GM10847 (cell line): ENCODE measurements around the gene FOXJ1.

Experiments used
- POLR2A ChIP-seq: IDR thresholded peaks from 2 replicates; pipeline ENCODE4 v1.6.1; 2011; ENCODE audit not compliant: insufficient read length; ENCODE audit errors: extremely low read depth

The FOXJ1 gene, protein sequence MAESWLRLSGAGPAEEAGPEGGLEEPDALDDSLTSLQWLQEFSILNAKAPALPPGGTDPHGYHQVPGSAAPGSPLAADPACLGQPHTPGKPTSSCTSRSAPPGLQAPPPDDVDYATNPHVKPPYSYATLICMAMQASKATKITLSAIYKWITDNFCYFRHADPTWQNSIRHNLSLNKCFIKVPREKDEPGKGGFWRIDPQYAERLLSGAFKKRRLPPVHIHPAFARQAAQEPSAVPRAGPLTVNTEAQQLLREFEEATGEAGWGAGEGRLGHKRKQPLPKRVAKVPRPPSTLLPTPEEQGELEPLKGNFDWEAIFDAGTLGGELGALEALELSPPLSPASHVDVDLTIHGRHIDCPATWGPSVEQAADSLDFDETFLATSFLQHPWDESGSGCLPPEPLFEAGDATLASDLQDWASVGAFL

GRCh38 chr17:76141212-76142038 is at the start of gene FOXJ1:
TSS of gene FOXJ1 (minus strand) at chr17:76141245. CDS start at chr17:76140395, 850 bp downstream.
- no peak for TF ChIP-seq POLR2A

DNA sequence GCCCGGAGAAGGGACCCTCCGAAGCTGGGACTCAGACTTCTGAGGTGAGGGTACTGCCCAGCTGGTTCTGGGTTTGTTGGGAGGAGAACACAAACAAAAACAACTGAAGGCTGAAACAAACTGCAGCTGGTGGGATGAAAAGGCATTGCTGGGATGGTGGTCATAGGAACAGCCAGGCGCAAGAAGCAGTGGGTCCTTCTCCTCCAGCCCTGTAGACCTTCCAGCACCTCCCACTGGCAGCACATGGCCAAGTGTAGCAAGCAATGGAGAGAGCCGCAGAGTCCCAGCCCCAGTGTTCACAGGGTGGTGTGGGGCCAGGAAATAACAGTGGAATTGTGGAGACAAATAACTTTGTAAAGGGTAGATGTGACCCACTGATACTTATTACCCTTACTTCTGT is 48.7 kb upstream of the FOXJ1 start:
- no peak for TF ChIP-seq POLR2A

- no peak for TF ChIP-seq POLR2A
These were observed 48.2 kb upstream of the FOXJ1 start for GRCh38 chr17:76189247-76189646.

DNA sequence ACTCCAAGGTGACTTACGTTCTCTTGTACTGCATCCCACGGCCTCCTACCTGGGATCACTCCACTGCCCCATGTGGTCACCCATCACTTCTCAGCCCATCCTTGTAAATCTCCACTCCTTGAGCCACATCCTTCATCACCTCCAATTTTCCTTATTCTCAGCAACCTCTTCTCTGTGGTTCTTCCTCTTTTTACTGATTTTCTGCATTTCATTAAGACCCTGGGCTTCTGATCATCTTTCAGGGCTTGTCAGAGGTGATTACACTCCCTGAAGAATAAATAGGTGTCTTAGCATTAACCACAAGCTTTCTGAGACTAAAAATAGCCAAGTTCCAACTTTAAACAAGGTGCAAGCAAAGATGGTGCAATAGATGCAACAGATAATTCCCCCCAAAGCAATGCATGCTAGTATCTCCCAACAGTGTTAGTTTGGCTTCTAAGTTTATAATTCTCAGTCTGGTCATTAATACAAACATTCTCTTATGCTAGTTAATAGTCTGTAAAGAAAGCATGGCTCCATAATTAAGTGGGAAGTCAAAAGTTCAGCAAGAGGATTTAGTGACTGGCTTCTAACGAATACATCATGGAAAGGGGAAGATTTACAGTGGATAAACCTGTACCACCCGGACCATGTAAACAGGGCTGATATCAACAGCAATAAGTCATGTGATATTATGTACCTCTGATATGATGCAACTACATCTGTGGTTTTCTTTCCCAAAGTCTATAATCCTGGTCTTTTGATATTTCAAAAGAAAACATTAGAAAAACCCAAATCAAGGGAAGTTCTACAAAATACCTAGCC is 47.4 kb upstream of the FOXJ1 start:
- no peak for TF ChIP-seq POLR2A

GRCh38 chr17:76184290-76184689 is 43.2 kb upstream of the FOXJ1 start:
- TF ChIP-seq POLR2A: no peak

GRCh38 chr17:76182016-76182764 is 41.1 kb upstream of the FOXJ1 start:
- TF ChIP-seq POLR2A: no peak

DNA sequence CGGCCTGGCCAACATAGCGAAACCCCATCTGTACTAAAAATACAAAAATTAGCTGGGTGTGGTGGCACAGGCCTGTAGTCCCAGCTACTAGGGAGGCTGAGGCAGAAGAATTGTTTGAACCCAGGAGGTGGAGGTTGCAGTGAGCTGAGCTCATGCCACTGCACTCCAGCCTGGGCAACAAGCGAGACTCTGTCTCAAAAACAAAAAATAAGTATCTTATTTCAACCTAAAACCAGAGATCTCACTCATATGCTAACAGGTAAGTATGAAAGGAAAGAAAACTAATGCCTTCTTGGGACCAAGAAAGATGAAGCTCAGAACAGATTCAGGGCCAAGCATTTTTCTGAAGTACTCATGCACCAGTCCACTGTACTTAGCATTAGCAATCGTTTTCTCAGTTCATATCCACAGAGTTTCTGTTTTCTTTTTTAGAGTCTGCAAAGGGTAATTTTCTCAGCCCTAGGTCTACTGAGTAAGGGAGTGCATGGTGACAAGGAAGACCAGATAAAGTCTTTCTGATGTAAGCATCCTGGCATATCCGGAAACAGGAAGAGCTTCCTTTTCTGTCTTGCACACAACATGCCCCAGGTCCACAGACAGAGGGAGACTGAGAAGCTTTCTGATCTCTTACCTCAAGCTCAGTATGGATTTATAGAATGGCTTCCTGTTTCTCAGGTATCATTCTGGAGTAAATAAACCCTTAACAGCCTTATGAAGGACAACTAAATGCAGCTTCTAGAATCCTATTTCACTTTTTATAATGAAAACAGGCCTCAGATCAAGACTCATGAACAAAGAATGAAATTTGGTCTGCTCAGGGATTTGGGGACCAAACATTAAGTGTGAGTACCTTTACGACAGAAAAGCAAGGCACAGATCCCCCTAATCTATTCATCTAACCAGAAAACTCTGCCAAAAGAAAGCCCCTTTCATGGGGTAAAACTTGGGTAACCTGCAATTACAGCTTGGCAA is 38.7 kb upstream of the FOXJ1 start:
- no peak for TF ChIP-seq POLR2A

DNA sequence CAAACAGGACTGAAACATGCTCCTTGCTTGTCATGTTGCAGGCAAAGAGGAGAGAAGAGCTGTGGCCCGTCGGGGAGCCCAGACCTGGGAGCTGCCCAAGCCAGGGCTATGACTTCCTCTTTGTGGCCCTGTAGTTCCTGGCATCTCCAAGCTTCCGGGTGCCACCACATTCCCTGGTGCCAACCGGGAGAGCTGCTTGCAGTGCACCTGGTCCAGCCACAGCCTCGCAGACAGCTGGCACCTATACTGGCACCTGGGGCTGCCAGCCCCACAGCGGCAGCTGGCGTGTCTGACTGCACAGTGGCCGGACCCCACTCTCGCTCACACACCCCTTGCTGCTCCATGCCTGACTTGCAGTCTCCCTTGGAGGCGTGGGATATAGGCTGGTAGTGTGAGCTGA is 37.1 kb upstream of the FOXJ1 start:
- TF ChIP-seq POLR2A: no peak

GRCh38 chr17:76176701-76177574 is 35.9 kb upstream of the FOXJ1 start:
- no peak for TF ChIP-seq POLR2A

DNA sequence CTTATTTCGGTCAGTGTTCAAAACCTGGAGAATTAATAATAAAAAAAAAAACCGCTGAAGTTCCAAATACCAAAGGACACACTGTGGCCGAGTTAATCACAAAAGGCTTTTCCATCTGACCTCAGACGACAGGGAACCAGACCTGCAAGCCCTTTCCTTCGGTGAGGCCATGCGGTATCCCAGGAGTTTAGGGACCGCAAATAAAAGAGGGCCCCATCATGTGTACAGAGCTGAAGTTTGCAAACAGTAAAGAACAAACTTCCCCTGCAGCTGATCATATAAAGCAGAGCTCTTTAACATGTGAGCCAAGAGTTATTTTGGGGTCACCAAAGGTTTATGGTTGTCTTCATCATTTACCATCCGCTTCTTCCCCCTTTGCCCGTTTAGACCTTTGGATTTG is 33.0 kb upstream of the FOXJ1 start:
- no peak for TF ChIP-seq POLR2A

GRCh38 chr17:76173474-76173873 is 32.4 kb upstream of the FOXJ1 start:
- TF ChIP-seq POLR2A: no peak

GRCh38 chr17:76171706-76172105 is 30.7 kb upstream of the FOXJ1 start:
- no peak for TF ChIP-seq POLR2A

GRCh38 chr17:76170114-76170513 is 29.1 kb upstream of the FOXJ1 start:
- TF ChIP-seq POLR2A: no peak
